Calu3 (cell line): ENCODE data around the gene HADHB. TPM values are rescaled to one million over a fixed set of nuclear protein-coding genes. Genes with fewer than 3 reads are reported as not detected.

Experiments
- BruUV-seq: library from RNA; stranded (reverse); fragments of 400-500 nt; replicated peaks from 2 replicates; lab custom pipeline; 2021; lab: Mats Ljungman, UMichigan
- CTCF ChIA-PET: fragments of 300-600 bp; sonication (Branson Sonifier 250); formaldehyde crosslinking; loops from one replicate; lab custom pipeline; 2022; ENCODE audit warnings: antibody characterized with exemption; lab: Charles Lee
- DNase-seq: peaks from one replicate; pipeline ENCODE4 v3.0.0; 2022
- H3K27ac Mint-ChIP-seq: one replicate; pipeline ENCODE4 v1.8.0; 2022; ENCODE audit warnings: mixed read lengths; ENCODE audit not compliant: unreplicated experiment
- H3K27me3 Mint-ChIP-seq: one replicate; pipeline ENCODE4 v1.8.0; 2022; ENCODE audit warnings: mixed read lengths; ENCODE audit not compliant: unreplicated experiment
- H3K36me3 Mint-ChIP-seq: one replicate; pipeline ENCODE4 v1.8.0; 2022; ENCODE audit warnings: mild to moderate bottlenecking, moderate library complexity, mixed read lengths; ENCODE audit not compliant: insufficient read depth, unreplicated experiment
- H3K4me1 Mint-ChIP-seq: one replicate; pipeline ENCODE4 v1.8.0; 2022; ENCODE audit warnings: mild to moderate bottlenecking, low read depth, mixed read lengths; ENCODE audit not compliant: unreplicated experiment
- H3K4me3 Mint-ChIP-seq: one replicate; pipeline ENCODE4 v1.8.0; 2022; ENCODE audit warnings: mild to moderate bottlenecking, low read depth, moderate library complexity, mixed read lengths; ENCODE audit not compliant: unreplicated experiment
- H3K9me3 Mint-ChIP-seq: one replicate; pipeline ENCODE4 v1.8.0; 2022; ENCODE audit warnings: low read depth, mixed read lengths; ENCODE audit not compliant: unreplicated experiment
- CTCF ChIP-seq: fragments of 200-600 bp; IDR thresholded peaks from one replicate; pipeline ENCODE4 v1.8.0; 2022; ENCODE audit warnings: antibody characterized with exemption; ENCODE audit not compliant: unreplicated experiment
- intact Hi-C: fragments of 100-400 bp; cut with micrococcal nuclease; formaldehyde crosslinking; loops from one replicate; pipeline ENCODE4 v1.10.0; 2022; ENCODE audit not compliant: unreplicated experiment
- total RNA-seq: library from RNA; stranded (reverse); gene quantifications from 2 replicates; pipeline ENCODE4 v1.2.3, GENCODE V29; 2022

Gene HADHB
- total RNA-seq, 1 experiment from 2014 or later = 84.4 TPM

DNA sequence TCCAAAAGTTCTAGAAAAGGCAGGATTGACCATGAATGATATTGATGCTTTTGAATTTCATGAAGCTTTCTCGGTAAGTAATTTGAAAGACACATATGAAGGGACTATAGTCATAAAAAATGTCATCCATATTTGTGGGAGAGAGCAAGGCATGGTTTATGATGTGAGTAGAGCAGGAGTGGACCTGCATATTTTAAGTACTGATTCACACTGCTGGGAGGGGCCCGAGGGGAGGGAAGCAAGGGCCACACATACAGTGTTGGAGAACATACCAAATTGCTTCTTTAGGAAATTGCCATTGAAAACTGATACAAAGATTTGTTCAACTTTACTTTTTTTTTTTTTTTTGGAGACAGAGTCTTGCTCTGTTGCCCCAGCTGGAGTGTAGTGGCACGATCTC, 39.4 kb downstream of the HADHB start:
- Mint-ChIP-seq H3K4me1 (peaks cover 17% of the 10 kb centered on the region), H3K4me3 (no peak overlapping the region), H3K9me3 (no peaks in the 10 kb centered on the region), H3K27me3 (no peaks in the 10 kb centered on the region), H3K36me3 (peaks cover 40% of the 10 kb centered on the region), H3K27ac (no peak overlapping the region)
- TF ChIP-seq CTCF = no peak
- CTCF ChIA-PET = no interaction called here
- no peak for DNase-seq
- intact Hi-C loops = no loop called here
- BruUV-seq = no TSS peak

GRCh38 chr2:26285931-26286330, 41.2 kb downstream of the HADHB start:
- BruUV-seq = no TSS peak
- peaks cover 27% of the 10 kb centered on the region for H3K36me3 Mint-ChIP-seq
- no peak for DNase-seq
- peaks cover 15% of the 10 kb centered on the region for H3K4me1 Mint-ChIP-seq
- no peak overlapping the region for H3K4me3 Mint-ChIP-seq
- H3K27ac Mint-ChIP-seq = no peak overlapping the region
- TF ChIP-seq CTCF = no peak
- no peaks in the 10 kb centered on the region for H3K9me3 Mint-ChIP-seq
- CTCF ChIA-PET = interaction anchor here (0.6 kb wide), 1 partner anchor 48 kb away, joined by 4 read pairs; no protein-coding TSS in a partner anchor
- intact Hi-C loops = no loop called here
- no peaks in the 10 kb centered on the region for H3K27me3 Mint-ChIP-seq

- DNase-seq = no peak
- intact Hi-C loops = no loop called here
- H3K4me3 Mint-ChIP-seq = no peak overlapping the region
- no peak for TF ChIP-seq CTCF
- no TSS peak for BruUV-seq
- no peak overlapping the region for H3K27ac Mint-ChIP-seq
- H3K4me1 Mint-ChIP-seq = no peaks in the 10 kb centered on the region
- H3K9me3 Mint-ChIP-seq = no peaks in the 10 kb centered on the region
- CTCF ChIA-PET = no interaction called here
- H3K27me3 Mint-ChIP-seq = no peaks in the 10 kb centered on the region
- H3K36me3 Mint-ChIP-seq = peaks cover 10% of the 10 kb centered on the region
Measured at GRCh38 chr2:26290001-26290400, 45.3 kb downstream of the HADHB start.

DNA sequence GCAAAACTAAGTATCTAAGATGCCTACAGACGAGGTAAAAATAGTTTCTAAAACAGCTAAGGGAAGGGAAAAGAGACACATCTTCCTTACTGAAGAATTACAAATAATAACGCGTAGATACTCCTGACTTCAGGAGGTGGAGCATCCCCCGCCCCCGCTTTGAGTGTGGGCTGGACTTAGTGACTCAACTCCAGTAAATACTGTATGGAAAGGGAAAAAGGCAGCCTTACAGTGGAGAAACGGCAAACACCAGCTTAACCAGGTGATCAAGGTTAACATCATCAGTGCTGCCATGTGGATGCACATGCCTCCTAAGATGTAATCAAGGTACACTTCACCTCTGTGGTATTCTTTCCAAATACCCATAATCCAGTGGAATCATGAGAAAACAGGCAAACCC, 47.9 kb downstream of the HADHB start:
- H3K4me3 Mint-ChIP-seq = no peak overlapping the region
- intact Hi-C loops = no loop called here
- no peaks in the 10 kb centered on the region for H3K4me1 Mint-ChIP-seq
- CTCF ChIA-PET = no interaction called here
- no peak overlapping the region for H3K27ac Mint-ChIP-seq
- TF ChIP-seq CTCF = no peak
- no peaks in the 10 kb centered on the region for H3K27me3 Mint-ChIP-seq
- BruUV-seq = no TSS peak
- peaks cover 1% of the 10 kb centered on the region for H3K36me3 Mint-ChIP-seq
- no peaks in the 10 kb centered on the region for H3K9me3 Mint-ChIP-seq
- DNase-seq = no peak
